GM19452 (cell line): Measurements from ENCODE around the gene ERLIN1.
A peak's percentile ranks its signal among the peaks of the same experiment; 100 is the strongest.

Experiments used
- ATAC-seq: cut with Tn5 transposase; IDR thresholded peaks from one replicate; pipeline ENCODE4 v1.9.1; 2021; ENCODE audit not compliant: unreplicated experiment

ERLIN1 gene

DNA sequence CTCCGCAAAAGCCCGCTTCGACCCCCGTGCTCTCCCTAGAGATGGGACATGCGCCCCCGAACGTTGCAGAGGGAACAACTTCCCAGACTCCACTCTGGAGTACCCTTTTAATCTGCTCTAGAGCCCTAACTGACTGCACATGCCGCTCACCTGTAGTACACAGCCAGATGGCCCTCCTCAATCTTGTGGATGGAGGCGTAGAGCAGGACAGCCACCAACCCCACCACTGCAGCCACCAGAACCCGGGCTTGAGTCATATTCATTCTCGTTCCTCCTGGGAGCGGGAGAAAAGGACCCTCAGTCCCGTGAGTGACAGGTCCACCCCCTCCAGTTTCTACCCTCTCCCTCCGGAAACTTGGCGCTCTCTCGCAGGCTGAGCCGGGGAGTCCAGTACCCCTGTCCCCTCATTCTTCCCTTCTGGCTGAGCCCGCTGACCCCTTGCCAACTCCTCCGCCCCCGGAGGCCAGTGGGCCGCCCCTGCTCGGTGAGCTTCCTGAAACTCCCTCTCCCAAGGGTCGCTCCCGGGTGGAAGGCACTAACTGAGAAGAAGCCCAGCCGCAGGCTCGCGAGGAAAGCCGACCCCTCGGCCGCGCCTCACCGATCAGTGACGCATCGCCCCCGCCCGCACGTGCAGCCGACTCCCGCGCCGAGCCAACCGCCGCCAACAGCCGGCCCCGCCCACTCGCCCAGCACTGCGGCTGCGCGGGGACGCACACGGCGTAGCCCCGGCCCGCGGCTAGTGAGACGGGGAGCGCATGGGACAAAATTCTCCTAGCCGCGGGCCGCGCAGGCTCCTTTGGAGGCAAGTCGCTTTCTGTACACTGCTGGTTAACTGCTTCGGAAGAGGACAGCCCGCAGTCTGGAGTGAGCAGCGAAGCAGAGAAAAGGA is at the start of gene ERLIN1:
Gene ERLIN1, minus strand, starts transcription at position 666 of the 889 bp plus-strand sequence. Its CDS starts 403 bp downstream, at position 263.
- peak; percentile 81 for ATAC-seq

DNA sequence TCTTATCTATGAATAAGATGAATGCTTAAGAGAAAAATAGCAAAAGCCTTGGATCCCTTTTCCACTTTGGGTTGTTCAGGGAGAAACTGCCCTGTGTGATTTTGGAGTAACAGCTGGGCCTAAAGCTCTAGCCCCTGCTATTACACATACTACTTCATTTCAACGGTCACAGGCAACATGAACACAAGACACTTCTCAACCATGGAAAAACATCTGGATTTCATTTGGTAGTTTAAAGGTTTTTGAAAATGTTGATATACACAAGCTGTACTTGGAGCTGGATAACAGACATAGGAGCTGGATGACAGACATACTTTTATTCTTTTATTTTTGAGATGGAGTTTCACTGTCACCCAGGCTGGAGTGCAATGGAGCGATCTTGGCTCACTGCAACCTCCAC is 46.3 kb upstream of the ERLIN1 start:
- no peak for ATAC-seq

DNA sequence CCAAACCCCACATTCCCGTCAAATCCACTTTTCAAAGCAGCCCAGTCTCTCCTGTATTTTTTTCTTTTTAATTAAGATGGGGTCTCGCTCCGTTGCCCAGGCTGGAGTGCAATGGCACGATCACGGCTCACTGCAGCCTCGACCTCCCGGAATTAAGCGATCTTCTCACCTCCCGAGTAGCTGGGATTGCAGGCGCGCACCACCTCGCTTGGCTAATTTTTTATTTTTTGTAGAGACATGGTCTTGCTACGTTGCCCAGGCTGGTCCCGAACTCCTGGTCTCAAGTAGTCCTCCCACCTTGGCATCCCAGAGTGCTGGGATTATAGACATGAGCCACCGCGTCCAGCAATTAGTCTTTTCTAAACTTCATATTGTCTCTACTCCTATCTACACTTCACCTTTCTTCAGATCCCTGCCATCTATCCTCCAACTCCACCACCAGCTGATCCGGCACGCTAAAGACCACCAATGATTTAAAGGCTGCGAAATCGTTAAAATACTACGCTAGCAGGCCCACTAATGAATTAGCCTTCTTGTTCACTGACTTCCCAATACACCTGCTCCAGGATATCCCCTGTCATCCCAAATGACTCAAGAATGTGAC is 44.1 kb upstream of the ERLIN1 start:
- ATAC-seq, result no peak

DNA sequence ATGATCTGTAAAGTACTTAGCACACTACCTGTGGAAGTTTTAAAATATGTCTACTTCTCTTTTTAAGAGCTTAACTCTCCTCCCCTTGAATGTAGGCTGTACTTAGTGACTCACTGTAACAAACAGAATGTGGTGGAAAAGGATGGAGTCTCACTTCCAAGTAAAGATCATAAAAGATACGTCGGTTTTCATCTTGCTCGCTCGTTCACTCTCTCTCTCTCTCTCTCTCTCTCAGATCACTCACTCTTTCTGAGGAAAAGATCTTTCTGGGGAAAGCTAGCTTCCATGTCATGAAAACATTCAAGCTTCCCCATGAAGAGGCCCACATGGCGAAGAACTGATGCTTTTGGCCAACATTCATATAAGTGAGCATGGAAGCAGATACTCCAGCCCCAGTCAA is 38.0 kb upstream of the ERLIN1 start:
- no peak for ATAC-seq

DNA sequence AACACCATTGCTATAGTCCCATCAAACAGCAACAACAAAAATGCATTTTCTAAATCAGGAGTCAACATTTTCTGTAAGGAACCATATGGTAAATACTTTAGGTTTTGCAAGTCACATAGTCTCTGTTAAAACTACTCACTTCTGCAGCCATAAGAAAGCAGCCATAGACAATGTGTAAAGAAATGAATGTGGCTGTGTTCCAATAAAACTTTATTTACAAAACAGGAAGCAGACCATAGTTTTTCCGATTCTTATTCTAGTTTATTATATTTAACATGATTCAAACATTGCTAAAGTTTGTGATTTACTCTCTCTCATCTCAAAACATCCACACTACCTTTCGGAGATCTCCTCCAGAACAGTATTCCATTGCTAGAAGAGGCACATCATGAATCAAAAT is 36.7 kb upstream of the ERLIN1 start:
- no peak for ATAC-seq

DNA sequence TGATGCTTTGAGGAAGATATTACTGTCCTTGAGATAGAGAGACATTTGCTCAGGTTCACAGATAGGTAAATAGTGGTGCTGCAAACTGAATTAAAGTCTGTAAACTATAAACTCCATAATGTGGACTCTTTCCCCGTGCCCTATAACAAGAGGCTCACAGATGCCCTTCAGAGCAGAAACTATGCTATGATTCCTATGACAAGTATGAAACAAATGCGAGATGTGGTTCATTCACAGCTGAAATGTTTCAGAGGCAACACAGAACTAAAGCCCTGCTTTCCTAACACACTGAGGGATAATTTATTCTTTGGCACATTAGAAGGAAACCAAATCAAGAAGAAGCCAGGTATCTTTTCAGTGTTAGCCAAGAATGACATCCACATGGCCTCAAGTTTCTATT is 30.2 kb upstream of the ERLIN1 start:
- no peak for ATAC-seq

DNA sequence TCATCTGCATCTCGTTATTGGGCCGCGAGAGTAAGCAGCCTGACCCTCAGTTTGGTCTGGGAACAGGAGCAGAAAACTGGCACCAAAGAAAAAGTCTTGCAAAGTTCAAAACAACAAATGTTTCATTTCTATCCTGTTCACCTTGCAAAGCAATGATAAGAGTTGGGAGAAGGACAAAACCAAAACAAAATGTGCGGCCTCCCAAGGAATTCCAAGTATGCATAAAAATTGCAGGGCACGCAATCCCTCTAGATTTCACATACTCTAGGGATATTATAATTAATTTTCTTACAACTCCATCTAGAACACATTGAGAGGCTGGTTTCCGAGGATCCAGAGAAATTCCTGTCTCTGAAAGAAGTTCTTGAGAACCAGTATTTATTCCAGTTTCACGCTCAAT is 23.5 kb upstream of the ERLIN1 start:
- no peak for ATAC-seq

DNA sequence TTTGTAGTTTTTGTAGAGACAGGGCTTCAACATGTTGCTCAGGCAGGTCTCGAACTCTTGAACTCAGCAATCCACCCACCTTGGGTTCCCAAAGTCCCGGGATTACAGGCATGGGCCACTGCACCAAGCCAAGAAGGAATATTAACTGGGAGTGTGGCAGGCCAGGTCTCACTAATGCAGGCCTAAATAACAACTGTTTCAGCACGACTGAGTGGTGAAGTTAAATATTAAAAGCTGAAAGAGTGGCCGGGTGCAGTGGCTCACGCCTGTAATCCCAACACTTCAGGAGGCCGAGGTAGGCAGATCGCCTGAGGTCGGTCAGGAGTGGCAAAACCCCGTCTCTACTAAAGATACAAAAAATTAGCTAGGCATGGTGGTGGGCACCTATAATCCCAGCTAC is 22.4 kb upstream of the ERLIN1 start:
- ATAC-seq, result no peak

DNA sequence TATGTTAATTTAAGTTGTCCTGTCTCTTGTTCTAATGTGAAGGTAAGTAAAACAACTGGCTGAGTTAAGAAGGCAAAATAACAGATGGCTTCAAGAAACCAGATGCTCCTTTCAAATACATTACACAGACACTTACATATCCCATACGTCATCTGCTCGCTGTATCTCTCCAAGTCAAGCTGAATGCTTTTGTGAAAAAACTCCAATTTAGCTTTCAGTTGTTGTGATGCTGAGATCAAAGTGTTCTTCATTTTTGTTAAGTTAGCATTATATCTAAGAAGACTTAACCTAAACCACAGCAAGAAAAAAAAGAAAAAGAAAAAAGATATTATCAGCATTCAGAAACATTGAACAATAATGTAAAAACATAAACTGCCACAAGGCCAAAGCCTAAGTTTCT is 18.5 kb upstream of the ERLIN1 start:
- no peak for ATAC-seq

DNA sequence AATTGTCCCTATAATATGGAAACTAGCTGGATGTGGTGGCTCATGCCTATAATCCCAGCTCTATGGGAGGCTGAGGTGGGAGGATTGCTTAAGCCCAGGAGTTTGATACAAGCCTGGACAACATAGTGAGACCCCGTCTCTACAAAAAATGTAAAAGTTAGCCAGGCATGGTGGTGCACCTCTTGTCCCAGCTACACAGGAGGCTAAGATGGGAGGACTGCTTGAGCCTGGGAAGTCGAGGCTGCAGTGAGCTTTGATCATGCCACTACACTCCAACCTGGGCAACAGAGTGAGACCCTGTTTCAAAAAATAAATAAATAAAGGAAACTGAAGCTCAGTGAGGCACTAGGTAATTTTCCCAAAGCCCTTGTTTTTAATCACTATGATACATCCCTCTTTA is 15.7 kb upstream of the ERLIN1 start:
- ATAC-seq, result no peak

DNA sequence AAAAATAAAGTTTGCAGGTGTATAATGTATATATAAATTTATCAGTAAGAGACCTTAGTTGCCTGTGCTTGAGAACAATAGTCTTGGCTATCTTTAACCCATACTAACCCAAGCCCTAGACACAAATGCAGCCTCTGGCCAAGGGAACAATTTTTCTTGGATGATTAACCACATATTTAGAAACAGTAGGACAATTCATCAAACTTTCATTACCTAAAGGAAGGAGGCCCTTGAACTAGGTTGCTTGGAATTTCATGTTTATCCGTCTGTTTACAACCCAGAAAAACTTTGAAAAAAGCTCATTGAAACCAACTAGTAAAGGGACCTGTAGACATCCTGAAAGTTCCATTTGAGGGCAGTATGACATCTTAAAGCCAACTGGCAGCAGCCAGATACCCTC is 8.9 kb upstream of the ERLIN1 start:
- ATAC-seq, result no peak

DNA sequence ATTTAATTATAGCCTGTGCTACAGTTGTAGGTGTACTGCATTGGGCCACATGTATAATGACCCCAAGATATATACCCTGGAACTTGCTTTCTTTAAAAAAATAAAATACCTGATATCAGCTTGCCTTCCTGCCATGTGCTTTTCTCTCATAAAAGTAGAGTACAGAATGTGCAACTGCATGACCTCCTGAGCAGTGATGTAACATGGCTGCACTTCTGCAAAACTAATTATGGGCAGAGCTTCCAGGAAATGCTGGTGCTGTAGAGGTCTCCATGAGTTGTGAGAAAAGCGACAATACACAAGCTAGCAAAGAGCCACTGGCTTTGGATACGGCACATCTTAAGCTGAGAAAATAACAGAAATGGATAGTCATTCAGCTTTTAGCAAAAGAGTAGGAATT is 6.5 kb upstream of the ERLIN1 start:
- ATAC-seq, result no peak

DNA sequence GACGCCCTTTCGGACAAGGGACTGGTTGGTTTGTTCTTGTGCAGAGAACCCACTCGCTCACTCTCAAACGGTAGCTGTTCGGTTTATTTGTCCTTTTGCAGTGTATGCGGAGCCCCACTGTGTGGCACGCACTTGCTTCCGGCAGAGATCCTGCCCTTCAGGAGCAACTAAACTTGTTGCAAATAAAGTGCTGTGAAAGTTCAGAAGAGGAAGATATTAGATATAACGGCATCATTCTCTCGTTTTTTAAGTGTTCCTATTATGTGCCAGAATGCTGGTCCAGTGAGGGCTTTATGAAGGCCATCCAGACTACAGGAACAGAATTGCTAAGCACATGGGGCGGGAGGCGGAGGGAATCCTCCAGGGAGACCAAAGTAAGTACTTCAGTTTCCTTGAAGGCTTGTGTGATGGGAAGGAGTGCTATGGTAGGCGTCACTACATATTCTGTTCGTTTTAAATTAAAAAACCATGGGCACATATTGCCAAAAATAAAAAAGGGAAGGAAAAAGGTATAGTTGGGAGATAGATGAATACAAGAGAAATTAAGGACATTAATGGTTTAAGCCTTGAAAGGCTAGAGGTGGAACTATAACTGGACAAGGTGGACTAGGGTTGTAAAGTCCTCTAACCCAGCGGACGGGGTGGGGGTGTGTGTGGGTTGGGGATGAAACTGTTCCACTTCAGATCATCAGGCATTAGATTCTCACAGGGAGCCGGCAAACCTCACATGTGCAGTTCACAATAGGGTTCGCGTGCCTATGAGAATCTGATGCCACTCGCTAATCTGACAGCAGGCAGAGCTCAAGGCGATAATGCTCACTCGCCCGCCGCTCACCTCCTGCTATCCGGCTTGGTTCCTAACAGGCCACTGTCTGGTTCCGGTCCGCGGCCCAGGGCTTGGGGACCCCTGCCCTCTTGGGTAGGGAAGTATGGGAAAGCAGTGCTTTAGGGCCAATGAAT is 704 bp upstream of the ERLIN1 start:
- ATAC-seq, result peak; percentile 44

DNA sequence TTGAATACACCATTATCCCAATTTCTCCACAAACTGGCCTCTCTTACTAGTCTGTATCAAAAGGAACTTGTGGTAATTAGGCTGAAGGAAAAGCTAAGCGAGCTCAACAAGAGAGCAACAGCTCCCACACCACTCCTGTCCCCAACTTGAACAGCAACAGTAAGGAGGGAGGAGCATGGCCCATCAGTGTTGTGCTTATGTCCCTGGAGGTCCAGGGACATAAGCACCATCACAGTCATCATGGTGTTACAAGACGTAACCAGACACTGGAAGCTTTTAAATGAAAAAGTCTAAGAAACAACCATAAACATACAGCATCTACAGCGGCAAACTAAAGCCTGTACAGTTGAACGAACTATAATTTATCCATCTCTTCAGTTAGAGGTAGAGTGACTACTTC is 989 bp downstream of the ERLIN1 start:
- ATAC-seq, result peak; percentile 11

DNA sequence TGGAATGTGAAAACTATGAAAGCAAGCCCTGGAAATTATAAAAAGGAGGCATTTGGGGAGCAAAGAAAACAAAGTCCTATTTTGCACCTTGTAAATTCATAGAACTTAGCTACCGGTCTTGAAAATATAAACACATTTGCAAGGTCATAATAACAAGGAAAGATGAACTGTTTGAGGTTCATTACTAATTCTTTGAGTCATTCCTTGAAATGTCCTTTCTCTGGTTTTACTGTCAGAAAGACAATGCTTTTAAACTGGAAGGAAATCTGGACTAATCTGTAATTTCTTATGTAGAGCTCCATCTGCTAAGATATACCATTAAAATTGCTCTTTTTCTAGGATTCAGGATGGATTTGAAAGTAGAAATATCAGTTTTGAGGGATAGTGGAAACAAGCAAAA is 1.4 kb downstream of the ERLIN1 start:
- ATAC-seq, result no peak

DNA sequence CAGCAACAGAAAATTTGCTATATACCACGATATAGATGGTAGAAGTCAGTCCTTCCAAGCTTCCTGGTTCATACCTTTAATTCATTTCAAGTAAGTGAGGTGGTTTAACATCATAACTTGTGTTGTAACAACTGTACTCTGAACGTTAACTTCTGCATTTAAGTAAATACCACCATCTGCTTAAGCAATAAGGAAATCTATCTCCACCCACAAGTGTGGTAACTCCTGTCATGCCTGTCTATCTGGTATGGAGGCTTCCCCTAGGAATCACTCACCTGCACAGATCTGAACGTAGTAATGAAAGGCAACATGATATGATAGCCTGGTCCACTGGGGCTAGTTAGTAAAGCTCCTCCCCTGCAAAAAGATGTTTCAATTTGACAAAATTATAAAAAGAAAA is 2.3 kb downstream of the ERLIN1 start:
- ATAC-seq, result no peak

DNA sequence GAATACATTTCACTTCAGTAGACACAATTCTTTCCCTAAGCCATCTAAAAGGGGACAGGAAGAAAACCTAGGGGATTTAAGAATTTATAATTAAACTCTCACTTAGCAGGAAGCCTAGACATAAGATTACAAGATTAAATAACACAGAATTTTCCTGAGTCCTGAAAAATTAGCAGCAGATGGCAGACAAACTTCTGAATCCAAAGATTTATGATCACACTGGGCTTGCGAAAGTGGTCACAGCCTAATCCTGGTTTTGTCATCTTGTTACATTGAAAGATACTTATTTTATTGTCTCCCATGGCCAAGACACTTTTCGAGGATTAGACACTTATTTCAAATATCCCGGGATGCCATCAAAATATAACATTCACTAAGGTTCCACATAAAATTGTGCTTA is 2.9 kb downstream of the ERLIN1 start:
- ATAC-seq, result no peak

DNA sequence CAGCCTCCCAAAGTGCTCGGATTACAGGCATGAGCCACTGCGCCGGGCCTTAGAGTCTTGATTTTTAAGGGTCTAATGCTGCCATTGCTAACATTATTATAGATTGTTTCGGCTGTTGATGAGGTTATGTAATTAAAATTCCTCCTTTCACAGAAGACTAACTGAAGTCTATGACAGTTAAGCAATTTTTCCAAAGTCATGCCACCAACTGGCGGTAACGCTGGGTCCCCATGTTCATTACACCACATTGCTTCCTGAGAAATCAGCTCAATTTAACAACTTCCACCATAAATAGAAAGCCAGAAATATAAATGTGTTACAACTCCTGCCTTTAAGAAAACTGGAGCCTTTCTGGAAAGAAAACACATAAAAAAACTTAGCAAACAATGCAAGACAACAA is 3.5 kb downstream of the ERLIN1 start:
- no peak for ATAC-seq

DNA sequence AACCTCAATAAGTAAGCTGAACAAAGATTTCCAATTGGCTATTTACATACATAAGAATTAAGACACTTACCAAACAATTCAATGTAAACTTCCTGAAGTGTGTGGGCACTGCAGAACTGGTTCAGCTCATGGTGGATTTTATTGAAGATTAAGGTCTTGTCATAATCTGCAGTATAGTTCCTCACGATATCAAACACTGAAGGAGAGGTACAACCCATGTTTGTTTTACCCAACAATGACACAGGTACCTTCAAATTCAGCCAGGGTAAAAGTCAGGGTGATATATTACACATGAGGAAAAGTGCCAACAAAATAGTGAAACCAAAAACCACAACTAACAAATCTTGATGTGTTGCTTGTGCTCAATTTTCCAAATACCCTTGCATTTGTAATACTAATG is 10.0 kb downstream of the ERLIN1 start:
- no peak for ATAC-seq

DNA sequence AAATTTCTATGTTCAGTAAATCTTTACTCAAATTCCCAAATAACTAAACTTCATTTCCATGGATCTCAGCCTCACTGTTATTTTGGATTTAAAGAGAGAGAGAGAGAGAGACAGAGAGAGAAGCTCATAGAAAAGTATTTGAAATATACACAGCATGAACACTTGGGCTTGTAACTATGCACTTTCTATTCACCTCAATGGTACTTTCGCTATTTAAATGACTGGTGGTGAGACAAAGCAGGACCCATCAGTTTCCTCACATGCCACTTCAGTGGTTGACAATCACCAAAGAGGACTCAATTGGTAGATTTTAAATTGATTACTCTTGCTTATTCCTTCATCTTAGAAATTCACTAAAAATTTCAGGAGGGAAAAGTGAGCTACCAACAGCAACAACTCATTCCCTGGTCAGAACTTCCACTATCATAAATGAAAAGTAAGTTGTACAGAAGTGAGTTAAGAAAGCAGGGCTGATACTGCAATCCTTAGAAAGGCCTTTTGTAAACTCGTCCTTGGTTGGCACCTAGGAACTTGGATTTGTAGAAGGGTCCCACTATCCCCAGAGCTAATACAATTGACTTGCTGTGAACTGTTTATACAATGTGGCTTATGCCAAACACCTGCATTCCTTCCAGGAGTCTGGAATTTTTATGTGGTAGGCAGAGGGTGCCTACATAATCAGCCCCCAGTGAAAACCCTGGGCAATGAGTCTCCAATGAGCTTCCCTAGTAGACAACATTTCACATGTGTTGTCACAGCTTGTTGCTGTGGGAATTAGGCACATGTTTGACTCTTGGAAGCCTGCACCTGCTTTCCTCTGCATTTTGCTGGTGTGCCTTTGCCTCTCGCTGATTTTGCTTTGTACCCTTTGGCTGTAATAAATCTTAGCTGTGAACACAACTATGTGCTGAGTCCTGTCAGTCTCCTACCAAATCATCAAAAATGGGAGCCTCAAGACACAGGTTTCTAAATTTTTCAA is 10.8 kb downstream of the ERLIN1 start:
- peak; percentile 91 for ATAC-seq
